Spleen (tissue), 7 donors: ENCODE results near the gene SRGAP1.

Experiments used
- POLR2A ChIP-seq, 3 donors: fragments of 450-650 bp; IDR thresholded peaks; one replicate each; pipeline ENCODE4 v1.5.1; 2017; ENCODE audit warnings: antibody characterized with exemption in 3 of 3, mild to moderate bottlenecking in 1 of 3
- POLR2AphosphoS5 ChIP-seq, 3 donors: sonication (generic); formaldehyde crosslinking; IDR thresholded peaks; one replicate each; pipeline ENCODE4 v1.5.1; 2017; ENCODE audit warnings: antibody characterized with exemption in 3 of 3
- TF ChIP-seq, protein P1 (sequence below), 11 experiments: fragments of 200-600 bp in 7 of 11; fragments of 450-650 bp in 4 of 11; sonication (generic) in 4 of 11; IDR thresholded peaks in 8 of 11; conservative IDR thresholded peaks in 3 of 11; 1 replicate in 7 of 11; 2 replicates in 4 of 11; pipeline versions ENCODE4 v1.4.0 to v1.8.0; 2016 to 2021; ENCODE audit warnings: antibody characterized with exemption in 11 of 11, inconsistent platforms in 4 of 11, mild to moderate bottlenecking in 1 of 11
- donor health status: DM: no; HTN: no; CAD: no; lungs with moderate emphysema.
- donor health status: DM: no; HTN: no; CAD: no.
- donor health status: DM: no; HTN: no; CAD: no.

DNA sequence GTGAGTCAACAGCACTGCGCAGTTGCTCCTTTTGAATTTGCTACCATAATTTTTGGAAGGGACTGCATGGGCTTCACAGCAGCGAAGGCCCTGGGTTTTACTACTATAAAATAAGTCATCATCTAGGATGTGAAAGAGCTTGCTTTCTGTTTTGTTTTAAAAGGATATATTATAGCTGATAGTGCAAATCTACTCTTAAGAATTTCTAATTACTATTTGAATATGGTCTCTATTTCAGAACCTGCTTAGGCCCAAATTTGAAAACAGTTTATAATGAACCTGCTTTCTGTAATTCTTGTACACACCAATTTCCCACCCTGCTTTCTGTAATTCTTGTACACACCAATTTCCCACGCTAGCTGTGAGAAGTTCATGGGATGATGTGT lies 73.0 kb downstream of the SRGAP1 start:
- TF ChIP-seq, protein P1, sequence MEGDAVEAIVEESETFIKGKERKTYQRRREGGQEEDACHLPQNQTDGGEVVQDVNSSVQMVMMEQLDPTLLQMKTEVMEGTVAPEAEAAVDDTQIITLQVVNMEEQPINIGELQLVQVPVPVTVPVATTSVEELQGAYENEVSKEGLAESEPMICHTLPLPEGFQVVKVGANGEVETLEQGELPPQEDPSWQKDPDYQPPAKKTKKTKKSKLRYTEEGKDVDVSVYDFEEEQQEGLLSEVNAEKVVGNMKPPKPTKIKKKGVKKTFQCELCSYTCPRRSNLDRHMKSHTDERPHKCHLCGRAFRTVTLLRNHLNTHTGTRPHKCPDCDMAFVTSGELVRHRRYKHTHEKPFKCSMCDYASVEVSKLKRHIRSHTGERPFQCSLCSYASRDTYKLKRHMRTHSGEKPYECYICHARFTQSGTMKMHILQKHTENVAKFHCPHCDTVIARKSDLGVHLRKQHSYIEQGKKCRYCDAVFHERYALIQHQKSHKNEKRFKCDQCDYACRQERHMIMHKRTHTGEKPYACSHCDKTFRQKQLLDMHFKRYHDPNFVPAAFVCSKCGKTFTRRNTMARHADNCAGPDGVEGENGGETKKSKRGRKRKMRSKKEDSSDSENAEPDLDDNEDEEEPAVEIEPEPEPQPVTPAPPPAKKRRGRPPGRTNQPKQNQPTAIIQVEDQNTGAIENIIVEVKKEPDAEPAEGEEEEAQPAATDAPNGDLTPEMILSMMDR (IDR thresholded peaks at IDR 0.05 in 8 of 11, conservative IDR thresholded peaks at IDR 0.05 in 3 of 11) = no peak
- TF ChIP-seq POLR2A (IDR thresholded peaks at IDR 0.05) (no peak), POLR2AphosphoS5 (IDR thresholded peaks at IDR 0.05) (no peak)
